SK-N-MC (cell line): ENCODE results near the gene CTNNAL1.

Source experiments
- EZH2 ChIP-seq: fragments of 200-600 bp; sonication (generic); IDR thresholded peaks from one replicate; pipeline ENCODE4 v1.6.1; 2017; ENCODE audit warnings: antibody characterized with exemption
- POLR2AphosphoS5 ChIP-seq: IDR thresholded peaks from 2 replicates; pipeline ENCODE4 v1.6.1; 2012; ENCODE audit warnings: mild to moderate bottlenecking, low read depth, low read length, borderline replicate concordance

- TF ChIP-seq EZH2, result no peak
- no peak for TF ChIP-seq POLR2AphosphoS5
Measured at GRCh38 chr9:108972626-108973209, 40.6 kb downstream of the CTNNAL1 start.
